HL-60/S4 treated with retinoic acid at 250 ng/mL for 4 days and 3 days (cell line): ENCODE data around the gene MYO9A.

ENCODE experiments used
- in situ Hi-C: fragments of 300-500 bp; cut with MboI; formaldehyde crosslinking; loops from 2 replicates; pipeline ENCODE4 v1.7.0; 2022; ENCODE audit warnings: low sequenced_read_pairs

The MYO9A gene

GRCh38 chr15:71811752-71812735, 305.9 kb downstream of the MYO9A start:
- in situ Hi-C loops = no loop called here

DNA sequence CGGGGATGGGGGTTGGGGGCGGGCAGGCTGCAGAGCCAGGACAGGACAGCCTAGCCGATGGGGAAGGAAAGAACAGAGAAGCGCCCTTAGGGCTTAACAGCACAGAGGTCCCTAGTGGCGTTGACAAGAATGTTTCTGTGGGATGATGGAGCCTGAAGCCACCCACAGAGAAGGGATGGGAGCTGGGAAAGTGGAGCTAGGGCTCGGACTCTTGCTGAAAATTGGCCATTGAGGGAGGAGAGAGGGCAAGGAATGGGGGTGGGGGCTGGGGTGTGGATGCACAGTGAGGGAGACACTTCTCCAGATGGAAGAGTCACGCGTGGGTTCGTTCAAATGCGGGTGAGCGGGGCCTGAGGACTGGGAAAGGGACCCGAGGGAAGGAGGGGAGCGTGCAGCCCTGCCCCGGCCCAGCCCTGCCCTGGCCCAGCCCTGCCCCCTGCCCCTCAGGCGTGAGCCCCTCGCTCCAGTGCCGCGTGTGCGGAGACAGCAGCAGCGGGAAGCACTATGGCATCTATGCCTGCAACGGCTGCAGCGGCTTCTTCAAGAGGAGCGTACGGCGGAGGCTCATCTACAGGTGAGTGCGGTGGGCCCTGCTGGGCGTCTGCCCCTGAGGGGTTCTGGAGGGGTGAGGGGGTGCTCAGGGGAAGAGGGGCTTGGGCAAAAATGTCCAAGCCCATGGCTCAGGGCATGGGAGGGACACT, 306.8 kb downstream of the MYO9A start:
- in situ Hi-C loops = no loop called here

GRCh38 chr15:71810256-71811035, 307.5 kb downstream of the MYO9A start, which contains the start of gene NR2E3:
Gene NR2E3 (plus strand): TSS chr15:71810554. CDS start chr15:71810744, 190 bp downstream.
- in situ Hi-C loops = no loop called here

GRCh38 chr15:71809346-71809745, 308.6 kb downstream of the MYO9A start:
- in situ Hi-C loops = no loop called here

GRCh38 chr15:71808311-71809020, 309.5 kb downstream of the MYO9A start:
- in situ Hi-C loops = no loop called here

DNA sequence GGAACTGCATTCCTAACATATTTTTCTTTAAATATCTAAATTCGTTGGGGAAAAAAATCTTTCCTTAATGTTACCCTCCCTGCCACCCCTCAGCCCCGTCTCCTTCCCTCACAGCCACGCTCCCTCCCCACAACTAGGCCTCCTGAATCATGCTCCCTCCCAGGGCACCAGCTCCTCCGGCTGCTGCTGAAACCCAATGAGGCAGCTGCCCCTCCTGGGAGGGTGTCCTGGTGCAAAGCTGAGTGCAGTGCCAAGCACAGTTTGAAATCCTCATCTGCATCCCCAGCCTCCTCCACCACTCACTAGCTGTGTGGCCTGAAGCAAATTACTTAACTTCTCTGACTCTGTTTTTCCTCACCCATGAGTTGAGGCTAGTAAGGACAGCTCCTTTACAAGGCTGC, 310.3 kb downstream of the MYO9A start:
- in situ Hi-C loops = no loop called here

- in situ Hi-C loops = no loop called here
Observed at GRCh38 chr15:71807125-71807629, 310.8 kb downstream of the MYO9A start.

- in situ Hi-C loops = no loop called here
Observed at GRCh38 chr15:71806452-71806931, 311.5 kb downstream of the MYO9A start.

DNA sequence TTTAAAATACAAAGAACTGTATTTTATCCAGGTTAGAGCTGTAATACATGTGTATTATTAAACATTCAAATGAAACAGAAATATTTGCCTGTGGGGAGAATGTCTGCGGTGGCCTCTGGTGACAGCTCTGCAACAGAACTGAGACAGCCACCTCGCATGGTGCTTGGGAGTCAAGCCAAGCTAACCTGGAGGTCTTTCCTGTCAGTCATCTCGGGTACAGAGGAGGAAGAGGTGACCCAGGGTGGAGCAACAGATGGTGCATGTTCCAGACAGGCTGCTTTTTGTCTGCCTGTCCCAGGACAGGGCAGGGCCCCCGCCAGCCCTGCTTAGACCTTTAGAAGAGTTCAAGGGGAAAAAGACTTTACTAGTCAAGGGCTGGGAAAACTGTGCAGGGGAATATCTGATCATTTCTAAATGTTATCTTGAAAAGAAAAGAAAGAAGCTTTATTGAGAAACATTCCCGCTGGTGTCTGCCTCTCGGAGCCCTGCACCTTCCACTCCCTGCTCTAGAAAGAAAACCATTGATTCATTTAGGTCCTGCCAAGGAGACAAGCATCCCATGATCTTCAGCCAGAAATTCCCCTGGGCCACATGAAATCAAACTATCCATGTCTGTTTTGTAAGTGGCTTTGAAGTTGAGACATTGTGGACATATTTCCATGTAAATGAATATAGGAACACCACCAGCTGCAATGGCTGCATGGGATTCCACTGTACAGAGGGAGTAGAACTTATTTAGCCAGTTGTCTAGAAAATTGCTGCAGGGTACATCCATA, 313.1 kb downstream of the MYO9A start:
- in situ Hi-C loops = no loop called here

DNA sequence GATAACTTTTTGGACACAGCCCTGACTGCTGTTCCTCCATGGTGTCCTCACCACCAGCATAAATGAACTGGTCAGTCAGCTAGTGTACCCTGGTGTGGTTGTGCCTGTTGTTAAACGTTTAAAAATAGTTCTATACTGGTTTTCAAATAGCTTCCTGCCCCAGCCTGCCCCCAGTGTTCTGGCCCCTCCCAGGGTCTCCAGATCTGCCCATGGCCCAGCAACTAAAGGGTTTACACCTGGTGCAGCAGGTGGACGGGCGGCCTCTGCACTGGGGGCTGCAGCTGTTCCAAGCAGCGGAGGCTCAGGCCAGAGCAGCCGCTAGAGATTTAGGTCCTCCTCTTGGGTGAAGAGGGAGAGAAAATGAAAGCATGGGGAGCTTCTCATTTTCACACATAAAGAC, 313.7 kb downstream of the MYO9A start:
- in situ Hi-C loops = no loop called here

DNA sequence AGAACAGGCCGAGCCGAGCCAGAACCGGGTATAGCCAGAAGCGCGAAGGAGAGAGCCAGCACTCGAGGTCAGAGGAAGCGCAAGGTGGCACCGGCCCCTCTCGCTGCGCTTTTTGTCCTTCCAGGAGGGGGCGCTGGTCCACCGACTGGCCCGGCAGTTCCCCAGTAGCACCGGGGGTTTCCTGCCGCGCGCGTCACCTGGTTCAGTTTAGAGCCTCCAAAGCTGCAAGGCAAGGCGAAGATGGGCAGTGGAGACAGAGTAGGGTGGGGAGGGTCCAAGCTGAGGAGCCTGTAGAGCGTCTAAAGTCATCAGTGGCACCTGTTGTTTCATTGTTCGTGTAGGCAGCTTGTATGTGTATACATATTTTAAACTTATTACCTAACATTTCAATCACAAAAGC, 315.2 kb downstream of the MYO9A start:
- in situ Hi-C loops = no loop called here

DNA sequence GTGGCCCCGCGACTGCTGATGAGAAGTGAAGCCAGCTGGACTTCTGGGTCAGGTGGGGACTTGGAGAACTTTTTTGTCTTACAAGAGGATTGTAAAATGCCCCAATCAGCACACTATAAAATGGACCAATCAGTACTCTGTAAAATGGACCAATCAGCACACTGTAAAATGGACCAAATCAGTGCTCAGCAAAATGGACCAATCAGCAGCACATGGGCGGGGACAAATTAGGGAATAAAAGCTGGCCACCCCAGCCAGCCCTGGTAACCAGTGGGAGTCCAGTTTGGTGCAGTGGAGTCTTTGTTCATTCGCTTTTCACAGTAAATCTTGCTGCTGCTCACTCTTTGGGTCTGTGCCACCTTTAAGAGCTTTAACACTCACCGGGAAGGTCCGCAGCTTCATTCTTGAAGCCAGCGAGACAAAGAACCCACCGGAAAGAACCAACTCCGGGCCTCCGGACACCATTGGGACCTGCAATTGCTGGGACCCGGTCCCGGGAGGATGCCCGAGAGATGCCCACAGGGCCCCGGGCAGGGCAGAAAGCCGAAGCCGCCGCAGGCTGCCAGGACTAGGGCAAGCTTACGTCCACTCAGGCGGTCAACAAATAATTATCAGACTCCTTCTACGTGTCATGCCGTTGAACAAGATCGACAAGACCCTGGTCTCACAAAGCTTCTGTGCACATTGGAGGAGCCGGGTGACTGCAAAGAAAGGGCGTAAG, 315.9 kb downstream of the MYO9A start:
- in situ Hi-C loops = no loop called here

- in situ Hi-C loops = no loop called here
Observed at GRCh38 chr15:71800835-71801745, 316.9 kb downstream of the MYO9A start.

DNA sequence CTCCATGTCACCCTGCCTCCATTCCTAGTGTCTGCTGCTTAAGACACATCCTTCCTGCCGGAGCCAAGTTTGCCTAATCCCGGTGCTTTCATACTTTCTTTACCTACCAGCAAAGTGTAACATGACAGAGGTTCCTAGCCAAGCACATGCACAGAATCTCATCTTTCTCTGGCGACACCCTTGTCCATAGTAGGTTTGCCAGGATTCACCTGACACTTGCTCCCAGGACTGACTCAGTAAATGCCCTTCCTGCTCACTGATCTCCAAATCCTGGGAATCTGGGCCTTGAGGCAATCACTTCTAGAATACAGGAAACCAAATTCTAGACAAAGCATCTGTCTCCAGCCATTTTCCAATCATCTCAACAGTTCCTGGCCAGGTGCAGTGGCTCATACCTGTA, 317.8 kb downstream of the MYO9A start:
- in situ Hi-C loops = no loop called here

DNA sequence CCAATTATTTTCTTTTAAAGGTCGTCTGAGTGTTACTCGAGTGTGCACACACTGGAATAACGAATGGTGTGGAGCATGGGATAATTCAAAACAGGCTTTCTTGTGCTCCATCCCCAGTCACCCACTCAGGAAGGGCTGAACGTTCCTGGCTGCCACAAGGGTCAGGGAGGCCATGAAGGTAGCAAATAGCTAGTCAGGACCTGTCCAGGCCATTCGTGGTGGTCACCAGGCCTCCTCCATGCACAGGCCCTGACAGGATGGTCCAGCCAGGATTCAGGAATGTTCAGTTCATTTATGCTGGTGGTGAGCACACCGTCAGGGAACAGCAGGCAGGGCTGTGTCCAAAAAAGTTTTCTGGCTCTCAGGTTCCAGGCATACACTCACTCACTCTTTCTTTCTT, 319.3 kb downstream of the MYO9A start:
- in situ Hi-C loops = no loop called here

- in situ Hi-C loops = no loop called here
Observed at GRCh38 chr15:71792521-71792920, 325.4 kb downstream of the MYO9A start.

DNA sequence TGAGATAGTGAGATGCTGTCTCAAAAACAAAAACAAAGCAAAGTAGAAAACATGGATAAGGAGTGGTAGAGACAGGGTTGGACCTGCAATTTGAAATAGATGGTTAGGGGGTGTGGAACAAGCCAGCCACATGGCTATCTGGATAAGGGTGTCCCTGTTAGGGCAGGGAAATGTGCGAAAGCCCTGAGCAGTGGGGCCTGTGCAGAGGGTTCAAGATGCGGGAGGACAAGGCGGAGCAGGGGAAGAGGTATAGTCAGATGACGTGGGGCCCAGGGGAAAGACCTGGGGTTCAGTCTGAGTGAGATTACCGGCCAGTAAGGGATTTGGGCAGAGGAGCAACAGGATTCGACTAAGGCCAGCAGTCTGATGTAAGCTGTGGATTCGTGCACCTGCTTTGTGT, 326.0 kb downstream of the MYO9A start:
- in situ Hi-C loops = no loop called here

- in situ Hi-C loops = no loop called here
Observed at GRCh38 chr15:71790081-71790480, 327.9 kb downstream of the MYO9A start.
